ENCODE measurements around the gene HES4.

GRCh38 chr1:1011396-1011949, 11.6 kb upstream of the HES4 start:
- TF ChIP-seq POLR2A (IDR thresholded peaks at IDR 0.05; ENCODE audit: low read length) (no peak), GATA1 (IDR thresholded peaks at IDR 0.05; ENCODE audit: low read depth, low read length) (no peak)
